HG02852 (cell line): ENCODE results near the gene PCID2.

Experiments used
- ATAC-seq: cut with Tn5 transposase; IDR thresholded peaks from one replicate; pipeline ENCODE4 v1.9.1; 2021; ENCODE audit warnings: mild to moderate bottlenecking, moderate library complexity; ENCODE audit not compliant: unreplicated experiment

Gene PCID2

DNA sequence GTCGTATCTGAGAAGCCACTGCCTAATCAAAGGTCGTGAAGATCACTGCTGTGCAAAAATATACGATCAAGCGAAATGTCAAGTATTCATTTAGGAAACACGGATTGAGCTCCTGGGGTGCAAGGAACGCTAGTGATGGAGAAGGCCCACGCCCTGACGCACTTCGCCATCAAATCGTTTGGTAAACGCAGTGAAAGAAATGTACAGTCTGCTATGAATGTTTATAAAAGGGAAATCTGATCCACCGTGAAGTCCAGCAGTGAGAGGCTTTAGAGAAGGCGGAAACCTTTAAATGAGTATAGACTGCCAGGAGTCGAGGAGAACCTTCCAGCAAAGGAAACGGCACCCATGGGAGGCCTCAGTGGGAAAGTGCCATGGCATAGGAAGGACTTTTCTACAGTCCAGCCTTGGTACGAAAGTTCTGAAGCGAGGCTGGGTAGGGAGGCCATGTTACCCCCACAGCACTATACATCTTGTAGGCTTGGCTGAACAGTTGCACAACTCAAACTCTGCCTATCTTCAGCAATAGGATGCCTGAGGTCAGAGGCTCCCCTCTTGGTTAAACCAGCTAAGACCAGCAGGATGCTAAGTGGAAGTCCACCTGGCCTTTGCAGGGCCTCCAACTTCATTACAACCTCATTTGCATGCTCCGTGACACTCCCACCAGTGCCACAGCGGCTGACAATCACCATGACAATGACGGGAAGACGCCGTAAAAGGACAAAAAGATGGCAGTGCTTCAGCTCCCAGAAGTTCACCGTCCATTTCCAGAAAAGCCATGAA lies 20.4 kb downstream of the PCID2 start:
- no peak for ATAC-seq

DNA sequence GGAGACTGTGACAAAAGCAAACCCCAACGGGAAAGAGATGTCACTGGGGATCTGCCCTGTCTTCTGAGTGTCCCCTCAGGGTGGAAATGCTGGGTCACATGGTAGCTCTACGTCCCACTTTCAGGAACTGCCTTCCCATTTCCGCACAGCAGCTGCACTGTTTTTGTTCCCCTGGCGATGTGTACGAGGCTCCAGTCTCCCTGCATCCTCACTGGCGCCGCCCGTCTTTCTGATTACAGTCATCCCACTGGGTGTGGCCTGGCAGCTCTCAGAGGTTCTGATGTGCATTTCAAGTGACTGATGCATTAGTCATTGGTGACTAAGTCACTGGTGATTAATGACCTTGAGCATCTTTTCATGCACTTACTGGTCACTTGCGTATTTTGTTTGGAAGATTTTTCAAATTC lies 21.2 kb downstream of the PCID2 start:
- no peak for ATAC-seq

DNA sequence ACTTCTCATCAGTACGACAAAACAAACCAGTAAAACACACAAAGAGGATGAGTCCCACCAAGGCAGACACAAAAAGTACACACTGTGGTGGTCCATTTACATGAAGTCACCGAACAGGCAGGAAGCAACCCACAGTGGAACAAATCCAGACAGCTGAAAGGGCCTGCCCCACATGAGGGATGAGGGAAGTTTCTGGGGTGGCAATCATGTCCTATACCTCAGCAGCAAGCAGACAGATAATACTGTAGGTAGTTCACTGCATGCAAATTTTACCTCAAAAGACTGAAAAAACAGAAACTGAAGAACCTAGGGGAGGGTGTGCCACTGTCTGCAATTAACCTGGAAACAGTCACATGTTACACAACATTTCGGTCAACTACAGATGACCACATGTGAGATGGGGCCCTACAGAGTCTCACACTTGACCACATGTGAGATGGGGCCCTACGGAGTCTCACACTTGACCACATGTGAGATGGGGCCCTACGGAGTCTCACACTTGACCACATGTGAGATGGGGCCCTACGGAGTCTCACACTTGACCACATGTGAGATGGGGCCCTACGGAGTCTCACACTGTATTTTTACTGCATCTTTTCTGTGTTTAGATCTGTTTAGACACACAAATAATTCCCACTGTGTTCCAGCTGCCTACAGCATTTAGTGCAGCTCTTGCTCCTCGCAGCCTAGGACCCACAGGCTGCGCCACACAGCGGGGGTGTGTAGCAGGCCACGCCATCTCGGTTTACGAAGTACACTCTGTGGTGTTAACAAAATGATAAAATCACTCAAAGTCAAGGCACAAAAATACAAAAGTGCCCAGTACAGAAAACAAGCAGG lies 22.2 kb downstream of the PCID2 start:
- peak; percentile 87 for ATAC-seq

DNA sequence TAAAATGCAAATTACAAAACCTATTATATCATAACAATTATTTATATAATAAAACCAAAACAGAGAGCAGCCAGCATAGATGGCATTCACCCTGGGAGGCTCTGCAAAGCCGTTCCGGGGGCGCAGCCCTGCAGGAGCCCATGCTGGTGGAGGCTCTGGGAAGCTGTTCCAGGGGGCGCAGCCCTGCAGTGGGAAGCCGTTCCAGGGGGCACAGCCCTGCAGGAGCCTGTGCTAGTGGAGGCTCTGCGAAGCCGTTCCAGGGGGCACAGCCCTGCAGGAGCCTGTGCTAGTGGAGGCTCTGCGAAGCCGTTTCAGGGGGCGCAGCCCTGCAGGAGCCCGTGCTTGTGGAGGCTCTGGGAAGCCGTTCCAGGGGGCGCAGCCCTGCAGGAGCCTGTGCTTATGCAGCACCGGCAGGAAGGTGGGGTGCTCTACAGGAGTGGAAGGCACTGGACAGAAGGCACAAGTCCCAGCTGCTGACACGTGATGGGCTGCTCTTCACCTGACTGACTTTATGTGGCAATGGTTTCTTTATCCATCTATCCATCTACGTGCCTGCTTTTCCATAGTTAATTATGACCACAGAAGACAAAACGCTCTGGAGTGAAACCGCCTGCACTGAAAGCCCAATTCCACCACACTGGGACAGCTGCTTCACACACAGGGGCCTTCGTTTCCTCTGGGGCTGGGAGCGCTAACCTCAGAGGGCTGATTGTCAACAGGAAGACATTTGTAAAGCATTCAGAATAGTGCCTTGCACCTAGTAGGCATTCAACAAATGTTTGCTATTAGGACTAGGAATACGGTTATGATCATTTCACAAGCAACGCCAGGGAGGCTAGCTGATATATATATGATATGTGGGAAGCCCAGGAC lies 23.7 kb downstream of the PCID2 start:
- no peak for ATAC-seq

DNA sequence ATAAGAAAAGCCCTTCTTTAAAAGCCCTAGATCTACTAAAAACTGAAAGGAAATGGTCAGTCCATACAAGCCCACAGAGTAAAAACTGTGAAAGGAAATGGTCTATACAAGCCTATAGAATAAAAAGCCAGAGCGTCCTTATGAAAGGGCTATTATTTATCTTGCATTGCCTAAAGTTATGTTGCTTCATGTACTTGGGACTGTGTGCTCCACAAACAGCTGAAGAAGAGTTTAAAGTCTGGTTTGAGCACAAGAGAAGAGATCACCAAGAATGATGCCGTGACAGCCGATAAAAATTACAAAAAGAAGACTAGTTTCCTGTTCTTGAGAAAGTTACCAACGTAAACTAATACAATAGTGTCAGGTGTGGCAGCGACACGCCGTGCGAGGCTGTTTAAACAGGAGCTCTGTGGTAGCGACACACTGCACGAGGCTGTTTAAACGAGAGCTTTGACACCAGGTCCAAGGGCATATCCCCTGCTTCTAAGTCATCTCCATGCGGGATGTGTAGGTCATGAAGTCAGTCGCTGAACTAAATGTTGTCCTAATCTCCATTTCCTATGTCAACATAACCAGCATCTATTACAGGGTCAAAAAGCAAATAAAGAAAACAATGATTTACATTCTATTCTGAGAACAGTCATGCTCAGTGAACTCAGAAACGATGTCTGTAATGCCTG lies 24.9 kb downstream of the PCID2 start:
- ATAC-seq, result no peak

DNA sequence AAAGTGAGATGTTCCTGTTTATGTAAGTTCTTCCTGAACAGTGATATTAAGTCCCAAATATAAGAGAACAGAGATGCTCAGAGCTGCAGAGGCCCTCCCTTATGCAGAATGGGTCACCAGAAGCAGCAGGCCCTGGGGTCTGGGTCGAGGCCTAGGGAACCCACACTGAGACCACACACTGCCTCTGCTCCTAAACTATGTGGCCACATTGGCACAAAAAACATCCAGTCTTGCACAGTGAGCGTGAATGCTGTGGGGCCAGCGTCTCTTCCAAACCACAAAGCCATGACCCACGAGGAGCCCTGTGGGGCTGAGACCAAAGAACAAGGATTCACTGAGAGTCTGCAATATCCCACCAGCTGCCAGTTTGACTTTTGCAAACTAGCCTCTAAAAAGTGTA lies 26.4 kb downstream of the PCID2 start:
- ATAC-seq, result no peak

DNA sequence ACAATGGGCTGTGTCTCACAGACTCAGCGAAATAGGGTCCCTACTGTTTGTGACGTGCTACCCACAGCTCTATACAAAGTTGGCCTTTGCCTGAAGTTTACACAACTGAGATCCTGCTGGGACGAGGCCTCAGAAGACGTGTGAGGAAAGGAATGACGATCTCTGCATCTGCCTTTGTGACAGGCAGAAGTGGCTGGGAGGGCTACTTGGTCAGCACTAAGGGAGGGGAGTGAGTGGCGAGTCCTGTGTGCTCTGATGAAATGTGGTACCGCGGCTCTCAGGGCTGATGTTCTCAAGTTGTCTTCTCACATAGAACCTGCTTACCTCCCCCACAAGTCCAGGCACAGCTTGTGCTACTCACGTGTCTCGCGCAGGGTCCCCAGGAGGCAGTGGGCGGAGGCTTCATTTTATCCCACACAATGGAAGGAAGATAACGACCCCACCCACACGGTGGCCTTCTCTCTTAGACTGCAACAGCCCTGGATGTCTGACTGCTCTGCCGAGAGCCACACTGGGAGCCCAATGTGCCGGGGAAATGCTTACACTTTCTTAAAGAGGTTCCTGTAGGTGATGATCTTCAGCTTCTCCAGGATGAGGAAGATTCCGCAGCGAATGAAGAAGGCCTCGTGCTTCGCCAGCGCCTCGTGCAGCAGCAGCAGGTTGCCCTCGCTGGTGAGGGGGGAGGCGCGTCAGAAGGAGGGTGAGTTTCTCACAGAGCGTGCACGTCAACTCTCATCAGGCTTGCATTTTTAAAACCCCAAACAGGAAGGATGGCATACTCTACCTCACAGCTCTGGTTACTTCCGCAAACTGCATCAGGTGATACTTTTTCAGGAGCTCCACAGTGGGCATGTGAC lies 28.9 kb downstream of the PCID2 start:
- ATAC-seq, result no peak

DNA sequence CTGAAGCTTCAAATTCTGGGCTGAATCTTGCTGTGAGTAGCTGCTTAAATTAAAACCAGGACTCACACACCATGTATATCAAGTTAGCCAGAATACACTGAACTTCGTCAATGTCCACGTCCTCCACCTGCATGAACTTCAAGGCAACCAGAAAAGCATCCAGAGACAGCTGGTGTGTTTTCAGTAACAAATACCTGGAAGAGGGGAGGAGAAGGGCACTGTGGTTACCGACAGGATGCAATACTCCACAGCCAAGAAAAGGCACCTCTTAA lies 29.6 kb downstream of the PCID2 start:
- no peak for ATAC-seq

DNA sequence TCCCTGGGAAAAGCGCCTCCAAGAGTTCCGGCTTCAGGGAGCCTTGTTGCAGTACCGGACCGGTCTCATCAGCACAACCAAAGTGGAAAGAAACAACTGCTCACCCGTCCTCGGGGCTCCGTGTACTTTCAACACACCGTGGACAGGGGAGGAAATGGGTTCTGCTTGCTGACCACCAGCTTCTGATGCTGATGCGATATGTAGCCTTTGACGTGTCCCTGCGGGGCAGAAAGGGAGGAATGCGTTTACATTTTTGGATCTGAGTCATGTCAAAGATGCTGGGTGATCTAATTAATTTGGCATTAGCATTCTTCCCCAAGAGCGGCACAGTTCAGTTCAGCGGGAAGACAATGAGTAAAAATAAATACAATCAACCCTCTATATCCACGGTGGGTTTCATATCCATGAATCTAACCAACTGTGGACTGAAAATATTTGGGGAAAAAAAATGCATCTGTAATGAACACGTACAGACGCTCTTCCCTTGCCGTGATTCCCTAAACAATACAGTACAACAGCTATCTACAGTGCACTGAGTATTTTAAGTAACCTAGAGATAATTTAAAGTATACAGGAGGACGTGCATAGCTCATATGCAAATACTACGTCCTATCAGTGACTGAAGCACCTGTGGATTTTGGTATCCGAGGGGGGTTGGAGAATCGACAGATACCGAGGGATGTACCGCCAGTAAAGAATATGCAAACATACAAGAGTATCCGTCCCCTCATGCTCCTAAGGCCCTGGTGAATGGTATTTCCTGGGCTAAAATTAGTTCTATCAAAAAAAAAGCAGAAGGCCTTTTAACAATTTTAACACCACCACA lies 30.2 kb downstream of the PCID2 start:
- ATAC-seq, result no peak

DNA sequence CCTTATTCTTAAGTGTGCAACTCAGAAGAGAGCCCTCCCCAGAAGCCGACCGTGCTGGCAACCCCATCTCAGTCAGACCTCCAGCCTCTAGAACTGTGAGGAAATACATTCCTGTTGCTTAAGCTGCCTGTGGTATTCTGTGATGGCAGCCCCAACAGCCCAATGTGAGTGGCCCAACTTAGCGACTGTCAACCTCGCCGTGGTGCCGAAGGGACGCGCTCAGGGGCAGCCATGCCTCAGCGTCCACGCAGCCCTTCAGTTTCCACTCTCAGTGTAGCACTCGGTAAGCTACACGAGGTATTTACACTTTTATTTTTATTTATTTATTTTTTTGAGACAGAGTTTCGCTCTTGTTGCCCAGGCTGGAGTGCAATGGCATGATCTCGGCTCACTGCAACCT lies 31.6 kb downstream of the PCID2 start:
- ATAC-seq, result no peak

DNA sequence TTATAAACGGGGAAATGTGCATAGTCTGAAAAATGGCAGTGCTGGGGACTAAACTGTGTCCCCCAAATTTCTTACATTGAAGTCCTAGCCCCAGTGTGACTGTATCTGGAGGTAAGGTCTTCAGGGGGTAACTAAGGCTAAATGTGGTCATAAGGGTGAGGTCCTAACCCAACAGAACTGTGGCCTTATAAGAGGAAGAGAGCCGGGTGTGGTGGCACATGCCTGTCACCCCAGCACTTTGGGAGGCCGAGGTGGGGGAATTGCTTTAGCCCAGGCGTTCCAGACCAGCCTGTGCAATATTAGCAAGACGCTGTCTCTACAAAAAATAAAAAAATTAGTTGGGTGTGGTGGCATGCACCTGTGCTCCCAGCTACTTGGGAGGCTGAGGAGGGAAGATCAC lies 32.2 kb downstream of the PCID2 start:
- ATAC-seq, result no peak

DNA sequence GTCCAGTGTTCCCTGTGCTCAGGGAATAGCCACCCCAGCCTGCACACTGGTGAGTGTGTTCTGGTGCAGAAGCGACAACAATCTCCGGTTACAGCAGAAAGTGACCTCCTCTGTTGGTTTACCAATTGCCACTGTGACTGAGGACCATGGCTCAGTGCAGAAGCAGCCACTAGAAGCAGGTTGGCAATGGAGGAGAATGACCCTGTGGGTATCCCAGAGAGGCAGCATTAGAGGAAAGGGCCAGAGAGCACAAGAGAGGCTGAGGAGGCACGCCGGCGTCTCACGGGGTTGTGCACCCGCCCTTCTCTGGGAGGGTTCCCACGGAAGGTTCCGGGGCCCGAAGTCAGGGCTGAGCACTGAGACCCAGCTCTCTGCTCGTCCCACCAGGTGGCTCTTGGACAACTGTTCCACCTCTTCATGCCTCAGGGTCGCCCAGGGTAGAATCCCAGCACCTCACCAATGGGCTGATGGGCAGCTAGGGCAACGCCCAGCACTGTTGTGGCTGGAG lies 36.0 kb downstream of the PCID2 start:
- ATAC-seq, result no peak

DNA sequence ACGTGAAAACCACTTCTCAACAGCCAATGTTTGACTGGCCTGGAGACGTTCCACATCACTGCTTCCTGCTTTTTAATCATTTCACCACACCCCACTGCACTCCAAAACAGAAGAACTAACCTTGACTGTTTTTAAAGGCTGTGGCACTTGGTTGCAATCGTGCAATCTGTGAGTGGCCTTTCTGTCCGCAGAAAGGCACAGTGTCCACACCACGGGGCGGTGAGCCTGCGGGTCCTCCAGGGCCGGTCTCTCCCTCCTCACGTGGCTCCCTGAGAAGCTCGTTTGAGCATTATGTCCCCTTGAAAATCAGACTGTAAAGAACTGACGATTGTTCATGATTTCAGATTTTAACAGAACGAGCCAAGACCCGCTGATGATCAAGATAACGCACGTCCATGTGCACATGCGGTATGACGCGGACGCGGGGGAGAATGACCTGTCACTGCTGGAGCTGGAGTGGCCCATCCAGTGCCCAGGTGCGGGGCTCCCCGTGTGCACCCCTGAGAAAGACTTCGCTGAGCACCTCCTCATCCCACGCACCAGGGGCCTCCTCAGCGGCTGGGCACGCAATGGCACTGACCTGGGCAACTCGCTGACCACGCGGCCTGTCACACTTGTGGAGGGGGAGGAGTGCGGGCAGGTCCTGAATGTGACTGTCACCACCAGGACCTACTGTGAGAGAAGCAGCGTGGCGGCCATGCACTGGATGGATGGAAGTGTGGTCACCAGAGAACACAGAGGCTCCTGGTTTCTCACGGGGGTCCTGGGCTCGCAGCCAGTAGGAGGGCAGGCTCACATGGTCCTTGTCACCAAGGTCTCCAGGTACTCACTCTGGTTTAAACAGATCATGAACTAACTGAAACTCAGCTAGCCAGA lies 37.0 kb downstream of the PCID2 start:
- no peak for ATAC-seq

DNA sequence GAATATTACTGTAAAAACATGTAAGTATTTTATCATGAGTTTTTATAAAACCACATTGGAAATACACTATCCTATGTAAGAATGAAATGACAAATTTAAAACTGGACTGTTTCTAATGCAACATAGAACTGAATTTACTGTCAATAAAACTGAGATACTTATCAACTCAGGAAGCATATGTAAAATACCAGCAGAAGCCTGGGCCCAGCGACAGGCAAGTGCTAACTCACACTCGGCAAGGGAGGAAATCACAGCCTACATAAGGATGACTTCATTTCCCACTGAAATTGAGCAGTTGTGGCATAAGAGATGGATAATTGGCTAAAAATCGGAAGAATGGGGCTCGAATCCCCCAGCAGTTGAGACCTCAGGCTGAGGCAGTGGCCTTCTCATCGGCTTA lies 38.0 kb downstream of the PCID2 start:
- no peak for ATAC-seq

DNA sequence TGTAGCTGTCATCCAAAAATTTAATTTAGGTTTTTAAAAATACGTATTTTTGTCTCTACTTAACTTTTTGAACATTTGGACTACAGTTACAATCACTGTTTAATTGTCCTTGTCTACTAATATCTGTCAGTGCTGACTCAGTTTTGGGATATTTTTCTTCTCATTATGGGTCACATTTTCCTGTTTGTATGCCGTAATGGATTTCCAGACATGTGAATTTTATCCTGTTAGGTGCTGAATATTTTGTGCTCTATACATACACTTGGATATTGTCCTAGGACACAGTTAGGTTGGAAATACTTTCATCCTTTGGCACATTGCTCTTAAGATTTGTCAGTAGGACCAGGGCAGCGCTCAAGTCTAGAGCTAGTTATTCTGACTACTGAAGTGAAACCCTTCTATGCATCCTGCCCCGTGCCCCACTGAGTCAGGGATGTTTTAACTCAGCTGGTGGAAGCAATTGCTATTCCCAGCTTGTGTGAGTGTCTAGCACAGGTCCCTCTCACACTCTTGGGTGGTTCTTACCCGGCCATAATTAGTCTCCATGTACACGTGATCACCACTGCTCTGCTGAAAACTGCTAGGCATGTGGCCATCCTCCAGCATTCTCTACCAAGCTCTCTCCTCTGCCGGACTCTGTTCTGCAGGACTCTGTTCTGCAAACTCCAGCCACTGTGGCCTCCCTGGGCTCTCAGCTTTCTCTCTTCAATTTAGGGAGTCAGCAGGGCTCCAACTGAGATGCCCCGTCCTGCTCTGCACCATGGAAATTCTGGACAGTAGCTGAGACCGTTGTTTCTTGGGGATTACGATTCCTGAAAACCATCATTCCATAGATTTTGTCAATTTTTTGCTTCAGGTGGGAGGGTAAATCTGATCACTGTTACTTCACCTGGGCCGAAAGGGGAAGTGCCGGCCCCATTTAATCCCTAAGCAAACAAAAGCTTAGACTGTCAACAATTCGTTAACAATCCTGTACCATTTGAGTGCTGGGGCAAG lies 38.9 kb downstream of the PCID2 start:
- no peak for ATAC-seq

DNA sequence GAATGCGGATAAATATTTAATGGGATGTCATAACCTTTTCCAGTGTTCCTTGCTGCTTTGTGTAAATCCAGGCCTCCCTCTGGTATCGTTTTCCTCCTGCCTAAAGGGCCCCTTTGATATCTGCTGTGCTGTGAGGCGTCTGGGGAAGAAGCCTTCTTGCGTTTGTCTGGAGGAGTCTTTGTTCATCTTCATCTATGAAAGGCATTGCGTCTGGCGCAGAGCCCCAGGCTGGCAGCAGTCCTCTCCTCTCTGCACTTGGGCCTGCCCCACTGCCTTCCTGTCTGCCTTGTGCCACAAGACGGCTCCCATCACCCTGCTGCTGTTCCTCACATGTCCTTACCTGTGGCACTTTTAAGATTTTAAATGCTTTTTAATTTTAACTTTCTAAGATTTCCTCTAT lies 40.3 kb downstream of the PCID2 start:
- no peak for ATAC-seq

DNA sequence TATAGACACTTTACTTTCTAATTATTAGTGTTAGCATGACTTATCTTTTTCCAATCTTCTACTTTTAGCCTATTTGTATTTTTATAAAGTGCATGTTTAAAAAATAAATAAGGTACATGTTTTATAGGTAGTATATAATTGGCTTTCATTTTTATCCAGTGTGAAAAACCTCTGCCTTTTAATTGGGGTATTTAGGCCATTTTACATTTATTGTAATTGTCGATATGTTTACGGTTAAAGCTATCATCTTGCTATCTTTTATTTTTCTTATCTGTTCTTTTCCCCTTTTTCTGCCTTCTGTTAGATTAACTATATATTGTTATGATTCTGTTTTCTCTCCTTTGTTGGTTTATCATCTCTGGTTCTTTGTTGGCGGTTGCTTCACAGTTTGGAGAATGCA lies 40.9 kb downstream of the PCID2 start:
- no peak for ATAC-seq
